Measurements from ENCODE around the gene DET1. TPM values are rescaled to one million over a fixed set of nuclear protein-coding genes. Genes with fewer than 3 reads are reported as not detected.
A peak's percentile ranks its signal among the peaks of the same experiment; 100 is the strongest.

The DET1 gene
- total RNA-seq, 1 experiment from 2014 or later: 6.6 TPM

DNA sequence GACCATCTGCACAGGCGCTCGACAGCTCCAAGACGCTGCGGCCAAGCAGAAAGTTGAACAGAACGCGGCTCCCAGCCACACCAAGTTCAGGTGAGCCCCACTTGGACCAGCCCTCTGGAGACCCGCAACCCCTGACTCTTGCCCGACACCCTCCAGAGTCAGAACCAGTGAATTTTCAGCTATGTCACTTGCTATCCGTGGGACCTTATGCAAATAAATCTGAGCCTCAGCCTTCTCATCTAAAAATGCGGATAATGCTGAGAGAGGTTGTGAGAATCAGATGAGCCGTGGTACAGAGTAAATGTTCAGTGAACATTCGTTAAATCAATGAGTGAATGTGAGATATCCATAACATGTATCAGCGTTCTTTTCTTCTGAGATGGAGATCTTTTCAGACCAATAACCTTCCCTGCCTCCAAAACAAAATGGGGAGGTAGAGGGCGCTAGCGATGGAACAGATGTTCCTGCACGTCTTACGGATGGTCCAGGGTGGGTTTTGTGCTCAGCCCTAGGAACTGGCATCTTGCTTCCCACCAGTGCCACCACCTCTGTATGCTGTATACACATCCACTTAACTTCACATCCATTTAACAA lies 78.4 kb downstream of the DET1 start:
- Mint-ChIP-seq H3K27ac (peak overlapping the region in 2 of 3 experiments; percentile 100; a peak in 6 of 7 replicates), H3K4me1 (peaks cover 14% of the 10 kb centered on the region in 2 experiments), H3K9me3 (no peaks in the 10 kb centered on the region), H3K4me3 (peak overlapping the region; percentile 90 to 96), H3K36me3 (ENCODE audit: insufficient read depth in 1 of 3, low read depth in 3 of 3) (peaks cover 10 to 39% (median 13%) of the 10 kb centered on the region in 3 experiments; a peak in 6 of 7 replicates), H3K27me3 (ENCODE audit: low read depth) (no peaks in the 10 kb centered on the region)
- Histone ChIP-seq H3K4me2 (ENCODE audit: insufficient read depth, insufficient read length, low read length) (peak overlapping the region; percentile 92), H2BK120ac (ENCODE audit: low read depth, low read length, poor library complexity, severe bottlenecking) (no peak overlapping the region), H2BK15ac (ENCODE audit: low read depth, low read length) (no peak overlapping the region), H4K20me1 (ENCODE audit: control insufficient read depth, insufficient read depth, insufficient read length) (no peaks in the 10 kb centered on the region), H3K14ac (ENCODE audit: insufficient read depth, low read length) (peak overlapping the region; percentile 52; the same call in 1 of the 2 replicates), H2BK12ac (ENCODE audit: insufficient read length, low read depth, low read length) (no peak overlapping the region), H3K79me1 (ENCODE audit: insufficient read depth, low read depth, low read length, poor library complexity, severe bottlenecking) (peaks cover 3% of the 10 kb centered on the region), H2BK20ac (ENCODE audit: low read depth, low read length, poor library complexity, severe bottlenecking) (no peak overlapping the region), H3K23ac (ENCODE audit: insufficient read length, low read depth, low read length) (no peak overlapping the region), H3K9ac (ENCODE audit: extremely low read depth, insufficient read length, low read length) (peak overlapping the region; percentile 81), H3K27ac (ENCODE audit: insufficient read length, low read depth, low read length) (no peak overlapping the region), H4K91ac (ENCODE audit: insufficient read length, low read depth, low read length) (no peak overlapping the region), H3K79me2 (ENCODE audit: insufficient read depth, low read length) (peaks cover 12% of the 10 kb centered on the region; the same call in 1 of the 2 replicates), H3K4me1 (ENCODE audit: insufficient read depth, low read length) (0 out of 2 replicates have a peak, but pooled peaks cover 2% of the 10 kb centered on the region), H3T11ph (ENCODE audit: low read length) (no peak overlapping the region), H3K23me2 (ENCODE audit: insufficient read length, low read depth, low read length, poor library complexity, severe bottlenecking) (peaks cover 12% of the 10 kb centered on the region), H2BK5ac (ENCODE audit: insufficient read length, low read length) (no peak overlapping the region), H3K56ac (ENCODE audit: insufficient read length, low read depth, low read length) (no peak overlapping the region), H2AFZ (ENCODE audit: low read length) (no peak overlapping the region), H2AK5ac (ENCODE audit: insufficient read length, low read length) (no peak overlapping the region), H4K8ac (replicated peaks; ENCODE audit: insufficient read length, low read depth, low read length) (no peak overlapping the region), H3K4ac (ENCODE audit: low read depth, low read length) (no peak overlapping the region), H3K9me3 (ENCODE audit: control insufficient read depth, low read depth, low read length) (no peaks in the 10 kb centered on the region), H3K18ac (ENCODE audit: insufficient read length, low read depth, low read length) (no peak overlapping the region), H3K27me3 (ENCODE audit: insufficient read depth, low read length) (no peaks in the 10 kb centered on the region), H4K5ac (ENCODE audit: insufficient read length, low read depth, low read length) (no peak overlapping the region)
- no peak for DNase-seq
- WGBS (ENCODE audit: extremely low coverage, insufficient read length, low lambda C conversion rate): no CpG with 5 or more reads among the region's 17 CpGs
- peak; percentile 40; the same call in 2 of the 3 replicates for TF ChIP-seq CTCF (conservative IDR thresholded peaks at IDR 0.05)

Measured in H9 (cell line).